ENCODE measurements around the gene PCID2. TPM values are rescaled to one million over a fixed set of nuclear protein-coding genes. Genes with fewer than 3 reads are reported as not detected.

Gene PCID2
- total RNA-seq, 1 donor from 2014 or later, result 41.5 TPM

- Histone ChIP-seq H3K4me3 (no peak overlapping the region), H3K27ac (no peak overlapping the region), H3K27me3 (peaks cover 12% of the 10 kb centered on the region), H3K9me3 (no peaks in the 10 kb centered on the region), H3K36me3 (no peaks in the 10 kb centered on the region), H3K4me1 (no peaks in the 10 kb centered on the region)
- no peak for TF ChIP-seq CTCF (IDR thresholded peaks at IDR 0.05)
- DNase-seq (peak; percentile 65), ATAC-seq (peak; percentile 46)
- intact Hi-C loops (cut with DNase I), result no loop called here
These were observed 78.3 kb downstream of the PCID2 start for GRCh38 chr13:113129921-113130750.

- H3K27me3 ChIP-seq, result peaks cover 12% of the 10 kb centered on the region
- ATAC-seq (no peak), DNase-seq (no peak)
- H3K36me3 ChIP-seq, result no peaks in the 10 kb centered on the region
- H3K27ac ChIP-seq, result no peak overlapping the region
- no peaks in the 10 kb centered on the region for H3K9me3 ChIP-seq
- intact Hi-C loops (cut with DNase I), result no loop called here
- no peak for TF ChIP-seq CTCF (IDR thresholded peaks at IDR 0.05)
- no peaks in the 10 kb centered on the region for H3K4me1 ChIP-seq
- H3K4me3 ChIP-seq, result no peak overlapping the region
These were observed 79.0 kb downstream of the PCID2 start for GRCh38 chr13:113129480-113129879.

Other genes with a start within 250 kb of the PCID2 start
- 69.7 TPM for gene MCF2L, start 239.5 kb downstream of the PCID2 start, total RNA-seq
- gene F7, start 102.9 kb downstream of the PCID2 start, total RNA-seq, result 0.61 TPM
- gene F10, start 85.9 kb downstream of the PCID2 start, total RNA-seq, result 7.9 TPM
- not detected for gene PROZ, start 50.0 kb downstream of the PCID2 start, total RNA-seq
- 57.0 TPM for gene CUL4A, start 944 bp upstream of the PCID2 start, total RNA-seq
- 332 TPM for gene LAMP1, start 88.6 kb upstream of the PCID2 start, total RNA-seq
- 6.1 TPM for gene GRTP1, start 155.5 kb upstream of the PCID2 start, total RNA-seq
- 1.9 TPM for gene ADPRHL1, start 244.8 kb upstream of the PCID2 start, total RNA-seq

Data from upper lobe of right lung (tissue), 1 donor.